Vagina (tissue), 2 donors: ENCODE data around the gene MLXIPL. TPM values are rescaled to one million over a fixed set of nuclear protein-coding genes. Genes with fewer than 3 reads are reported as not detected.
"Not testable (repeated sequence)": the region's sequence is repeated elsewhere in the genome, so short reads cannot be mapped to it uniquely, and the experiment has no call there.

Experiments used
- DNase-seq, 2 donors: peaks; one replicate each; pipeline ENCODE4 v3.0.0-alpha.2; 2017; ENCODE audit errors: extremely low spot score in 2 of 2
- H3K27ac ChIP-seq: fragments of 200-600 bp; sonication (generic); one replicate; pipeline ENCODE4 v1.5.1; 2019
- H3K27me3 ChIP-seq: fragments of 200-600 bp; sonication (generic); one replicate; pipeline ENCODE4 v1.5.1; 2019
- H3K36me3 ChIP-seq, 2 donors: fragments of 200-600 bp; sonication (generic); one replicate each; pipeline ENCODE4 v1.5.1; 2017 to 2019
- H3K4me1 ChIP-seq: fragments of 200-600 bp; sonication (generic); one replicate; pipeline ENCODE4 v1.5.1; 2019
- H3K4me3 ChIP-seq, 2 donors: fragments of 200-600 bp; sonication (generic); 1 replicate in 1 of 2; 2 replicates in 1 of 2; pipeline ENCODE4 v1.5.1; 2016 to 2019
- H3K9me3 ChIP-seq: fragments of 200-600 bp; sonication (generic); one replicate; pipeline ENCODE4 v1.5.1; 2019
- CTCF ChIP-seq, 3 experiments: fragments of 450-650 bp in 2 of 3; fragments of 200-600 bp in 1 of 3; sonication (generic) in 1 of 3; IDR thresholded peaks; one replicate each; pipeline ENCODE4 v1.5.1; 2017 to 2019; ENCODE audit warnings: antibody characterized with exemption in 3 of 3, mild to moderate bottlenecking in 2 of 3, moderate library complexity in 2 of 3
- POLR2A ChIP-seq, 2 donors: fragments of 450-650 bp; IDR thresholded peaks; one replicate each; pipeline ENCODE4 v1.6.1; 2017; ENCODE audit warnings: antibody characterized with exemption in 2 of 2, mild to moderate bottlenecking in 2 of 2, moderate library complexity in 2 of 2
- POLR2AphosphoS5 ChIP-seq, 2 donors: sonication (generic); formaldehyde crosslinking; IDR thresholded peaks; one replicate each; pipeline ENCODE4 v1.9.0; 2017; ENCODE audit warnings: antibody characterized with exemption in 2 of 2, mild to moderate bottlenecking in 2 of 2, low read depth in 1 of 2; ENCODE audit not compliant: insufficient read depth in 1 of 2
- intact Hi-C: fragments of 100-400 bp; cut with DNase I; formaldehyde crosslinking; loops from one replicate; pipeline ENCODE4 v1.15.1; 2023
- total RNA-seq: library from RNA; depleted of rRNA; stranded (reverse); fragments of >200 nt; gene quantifications from one replicate; pipeline ENCODE4 v1.2.3, GENCODE V29; 2016

MLXIPL gene
- total RNA-seq, 1 donor from 2014 or later: 6.1 TPM

DNA sequence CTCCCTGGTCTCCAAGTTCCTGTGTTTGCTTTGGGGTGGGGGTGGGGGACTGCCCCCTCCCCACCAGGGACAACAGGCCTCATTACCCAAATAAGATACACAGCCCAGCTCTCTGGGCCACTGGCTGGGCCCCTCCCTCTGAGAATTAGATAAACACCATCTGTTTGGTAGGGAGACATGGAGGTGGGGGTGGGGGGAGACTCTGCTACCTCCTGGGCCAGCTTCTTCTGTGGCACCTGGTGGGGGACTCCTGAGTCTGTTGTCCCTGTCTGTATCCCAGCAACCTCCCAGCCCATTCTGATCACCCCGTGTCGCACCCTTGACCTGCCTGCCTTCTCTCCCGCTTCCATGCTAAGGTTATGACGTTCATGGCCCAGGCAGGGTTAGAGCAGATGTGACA, 5.8 kb downstream of the MLXIPL start:
- Histone ChIP-seq H3K36me3 (no peaks in the 10 kb centered on the region), H3K4me1 (peaks cover 12% of the 10 kb centered on the region), H3K27ac (no peak overlapping the region), H3K27me3 (no peaks in the 10 kb centered on the region), H3K9me3 (no peaks in the 10 kb centered on the region), H3K4me3 (no peak overlapping the region)
- intact Hi-C loops: no loop called here
- DNase-seq: no peak
- TF ChIP-seq POLR2AphosphoS5 (IDR thresholded peaks at IDR 0.05; ENCODE audit: insufficient read depth in 1 of 2, low read depth in 1 of 2): no peak
- no peak for TF ChIP-seq POLR2A (IDR thresholded peaks at IDR 0.05)
- TF ChIP-seq CTCF (IDR thresholded peaks at IDR 0.05): no peak

- H3K27me3 ChIP-seq, intact Hi-C loops, H3K36me3 ChIP-seq, H3K4me1 ChIP-seq, DNase-seq, H3K27ac ChIP-seq, H3K9me3 ChIP-seq, H3K4me3 ChIP-seq: not testable (repeated sequence)
Measured at GRCh38 chr7:73617520-73617919, 6.8 kb downstream of the MLXIPL start.

- TF ChIP-seq CTCF (IDR thresholded peaks at IDR 0.05): no peak
- TF ChIP-seq POLR2A (IDR thresholded peaks at IDR 0.05): no peak
- no peak for TF ChIP-seq POLR2AphosphoS5 (IDR thresholded peaks at IDR 0.05; ENCODE audit: insufficient read depth in 1 of 2, low read depth in 1 of 2)
- intact Hi-C loops: no loop called here
- Histone ChIP-seq H3K27me3 (no peaks in the 10 kb centered on the region), H3K27ac (no peak overlapping the region), H3K4me3 (no peak overlapping the region), H3K9me3 (no peaks in the 10 kb centered on the region), H3K36me3 (no peaks in the 10 kb centered on the region), H3K4me1 (no peaks in the 10 kb centered on the region)
- no peak for DNase-seq
Measured at GRCh38 chr7:73615886-73616285, 8.4 kb downstream of the MLXIPL start.

GRCh38 chr7:73614937-73615336, 9.4 kb downstream of the MLXIPL start:
- H3K4me3 ChIP-seq, H3K9me3 ChIP-seq, H3K27me3 ChIP-seq, H3K36me3 ChIP-seq, H3K27ac ChIP-seq, intact Hi-C loops, DNase-seq, H3K4me1 ChIP-seq: not testable (repeated sequence)

DNA sequence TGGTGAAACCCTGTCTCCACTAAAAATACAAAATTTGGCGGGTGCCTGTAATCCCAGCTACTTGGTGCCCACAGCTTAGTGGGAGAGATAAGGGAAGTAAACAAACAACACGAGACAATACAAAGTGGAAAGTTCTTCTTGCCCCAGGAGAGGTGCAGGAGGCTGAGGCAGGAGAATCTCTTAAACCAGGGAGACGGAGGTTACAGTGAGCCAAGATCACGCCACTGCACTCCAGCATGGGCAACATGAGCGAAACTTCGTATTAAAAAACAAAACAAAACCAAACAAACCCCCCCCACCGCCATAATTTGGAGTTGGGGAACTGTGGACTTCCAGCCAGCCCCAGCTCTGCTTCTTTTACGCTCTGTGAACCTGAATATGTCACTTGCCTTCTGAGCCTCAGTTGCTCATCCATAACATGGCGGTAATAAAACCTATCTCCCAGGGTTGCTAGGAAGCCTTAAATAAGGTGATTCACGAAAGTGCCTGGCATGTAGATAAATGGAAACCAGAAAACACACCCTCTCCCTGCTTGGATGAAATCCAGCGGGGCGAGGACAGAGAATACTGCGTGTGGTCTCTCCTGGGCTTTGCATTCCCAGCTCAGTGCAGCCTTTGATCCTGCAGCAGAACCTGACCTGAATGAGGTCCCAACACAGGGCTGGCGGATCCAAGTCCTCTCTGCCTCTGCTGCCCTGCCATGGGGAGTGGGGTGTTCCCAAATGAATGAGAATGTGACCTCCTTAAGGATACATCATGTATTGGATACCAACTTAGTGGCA, 10.2 kb downstream of the MLXIPL start:
- H3K27ac ChIP-seq: no peak overlapping the region
- H3K4me3 ChIP-seq: no peak overlapping the region

More for the DNA sequence above, 10.2 kb downstream of the MLXIPL start:
- TF ChIP-seq POLR2A (IDR thresholded peaks at IDR 0.05) (no peak), CTCF (IDR thresholded peaks at IDR 0.05) (no peak), POLR2AphosphoS5 (IDR thresholded peaks at IDR 0.05; ENCODE audit: insufficient read depth in 1 of 2, low read depth in 1 of 2) (no peak)
- Histone ChIP-seq H3K4me1 (no peaks in the 10 kb centered on the region), H3K9me3 (no peaks in the 10 kb centered on the region), H3K36me3 (no peaks in the 10 kb centered on the region), H3K27me3 (no peaks in the 10 kb centered on the region)
- intact Hi-C loops: no loop called here
- DNase-seq: no peak
